Posterior vena cava (tissue), 2 donors: ENCODE results near the gene NOSTRIN. TPM values are rescaled to one million over a fixed set of nuclear protein-coding genes. Genes with fewer than 3 reads are reported as not detected.
"Not testable (repeated sequence)": the region's sequence is repeated elsewhere in the genome, so short reads cannot be mapped to it uniquely, and the experiment has no call there.

ENCODE experiments used
- DNase-seq: peaks from one replicate; pipeline ENCODE4 v3.0.0-alpha.2; 2020; ENCODE audit warnings: low spot score
- intact Hi-C, 2 donors: fragments of 100-400 bp; cut with DNase I; formaldehyde crosslinking; loops; one replicate each; pipeline versions ENCODE4 v1.14.1 to v1.14.2; 2022 to 2023
- total RNA-seq, 2 donors: library from RNA; stranded (reverse); fragmentation: NEBNext Ultra II Directional; extraction: Animal tissue kit (Norgen Biotek cat#: 25700); gene quantifications; one replicate each; pipeline ENCODE4 v1.2.1, GENCODE V29; 2021
- donor health status: DM: yes; HTN: yes; CAD: no.
- donor health status: DM: yes; HTN: yes; CAD: no.

Gene NOSTRIN
- total RNA-seq, 2 donors from 2014 or later: 18.7 to 21.3 TPM

DNA sequence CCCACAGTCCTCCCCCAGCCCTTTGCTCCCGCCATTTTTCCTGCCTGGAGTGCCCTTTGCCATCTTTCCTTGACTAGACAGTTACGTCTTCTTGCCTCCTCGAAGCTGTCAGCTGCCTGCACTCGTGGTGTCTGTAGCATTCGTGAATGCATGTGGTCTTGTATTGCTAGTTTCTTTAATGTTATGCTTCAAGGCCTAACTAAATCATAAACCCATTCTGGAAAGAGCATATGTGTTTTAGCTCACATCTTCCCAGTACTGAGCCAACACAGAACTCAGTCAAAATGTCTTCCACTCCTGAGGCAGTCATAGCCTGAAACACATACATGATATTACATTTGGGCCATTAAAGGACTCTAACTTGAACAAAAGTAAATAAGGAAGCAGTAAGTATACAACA, 52.2 kb downstream of the NOSTRIN start:
- no peak for DNase-seq
- intact Hi-C loops: no loop called here

- DNase-seq: no peak
- intact Hi-C loops: no loop called here
Measured at GRCh38 chr2:168855601-168856000, 53.2 kb downstream of the NOSTRIN start.

DNA sequence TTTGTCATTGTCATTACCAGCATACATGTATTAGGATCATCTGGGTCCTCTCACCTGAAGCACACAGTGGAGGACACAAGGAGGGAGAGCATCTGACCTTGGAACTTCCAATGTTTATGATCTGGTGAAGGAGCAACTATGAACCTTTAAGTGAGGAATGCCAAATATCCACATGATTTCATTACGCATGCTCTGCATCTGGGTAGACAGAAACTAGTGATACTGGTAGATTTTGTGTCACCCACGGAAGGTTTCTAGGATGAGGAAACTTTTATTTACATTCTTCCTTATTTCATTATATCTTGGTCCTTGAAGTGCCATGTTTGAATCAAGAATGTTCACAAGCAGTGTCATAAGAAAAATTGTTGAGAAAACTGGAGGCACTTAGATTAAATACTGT, 55.7 kb downstream of the NOSTRIN start:
- DNase-seq: no peak
- intact Hi-C loops: no loop called here

DNA sequence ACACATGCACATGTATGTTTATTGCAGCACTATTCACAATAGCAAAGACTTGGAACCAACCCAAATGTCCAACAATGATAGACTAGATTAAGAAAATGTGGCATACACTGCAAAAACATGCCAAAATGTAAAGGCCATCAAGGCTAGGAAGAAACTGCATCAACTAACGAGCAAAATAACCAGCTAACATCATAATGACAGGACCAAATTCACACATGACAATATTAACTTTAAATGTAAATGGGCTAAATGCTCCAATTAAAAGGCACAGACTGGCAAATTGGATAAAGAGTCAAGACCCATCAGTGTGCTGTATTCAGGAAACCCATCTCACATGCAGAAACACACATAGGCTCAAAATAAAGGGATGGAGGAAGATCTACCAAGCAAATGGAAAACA, 64.7 kb downstream of the NOSTRIN start:
- DNase-seq, intact Hi-C loops: not testable (repeated sequence)

- intact Hi-C loops, DNase-seq: not testable (repeated sequence)
Measured at GRCh38 chr2:168870369-168870768, 67.9 kb downstream of the NOSTRIN start.

GRCh38 chr2:168870824-168871223, 68.4 kb downstream of the NOSTRIN start:
- intact Hi-C loops, DNase-seq: not testable (repeated sequence)

DNA sequence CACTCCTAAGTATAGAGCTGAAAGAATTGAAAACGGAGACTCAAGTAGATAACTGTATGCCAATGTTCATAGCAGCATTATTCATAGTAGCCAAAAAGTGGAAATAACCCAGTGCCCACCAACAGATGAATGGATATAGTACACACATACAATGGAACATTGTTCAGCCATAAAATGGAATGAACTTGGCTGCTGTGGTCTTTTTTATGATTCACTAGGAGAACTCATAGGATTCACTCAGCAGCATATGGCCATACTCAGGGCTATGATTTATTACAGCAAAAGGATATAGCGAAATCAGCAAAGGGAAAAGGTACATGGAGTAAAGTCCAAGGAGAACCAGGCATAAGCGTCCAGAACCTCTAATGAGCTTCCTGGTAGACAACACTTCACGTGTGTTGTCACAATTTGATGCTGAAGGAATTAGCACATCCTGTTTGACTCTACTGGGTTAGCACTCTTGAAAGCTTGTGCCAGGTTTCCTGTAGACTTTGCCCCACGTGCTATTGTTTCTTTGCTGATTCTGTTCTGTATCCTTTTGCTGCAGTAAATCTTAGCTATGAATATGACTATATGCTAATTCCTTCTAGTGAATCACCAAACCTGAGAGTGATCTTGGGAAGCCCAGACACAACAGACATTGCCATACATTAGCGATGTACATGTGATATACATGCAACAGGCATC, 72.1 kb downstream of the NOSTRIN start:
- intact Hi-C loops: no loop called here
- DNase-seq: no peak

DNA sequence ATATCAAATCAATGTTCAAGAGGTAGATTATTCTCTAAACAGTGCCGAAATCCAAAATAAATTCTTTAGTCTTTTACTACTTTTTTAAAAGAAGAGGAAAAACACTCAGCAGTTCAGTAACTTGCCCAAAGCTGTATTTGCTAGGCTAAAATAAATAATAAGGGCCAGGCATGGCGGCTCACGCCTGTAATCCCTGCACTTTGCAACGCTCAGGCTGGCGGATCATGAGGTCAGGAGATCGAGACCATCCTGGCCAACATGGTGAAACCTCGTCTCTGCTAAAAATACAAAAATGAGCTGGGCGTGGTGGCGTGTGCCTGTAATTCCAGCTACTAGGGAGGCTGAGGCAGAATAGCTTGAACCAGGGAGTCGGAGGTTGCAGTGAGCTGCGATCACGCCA, 79.7 kb downstream of the NOSTRIN start:
- DNase-seq, intact Hi-C loops: not testable (repeated sequence)

GRCh38 chr2:168884975-168885374, 82.5 kb downstream of the NOSTRIN start:
- DNase-seq: no peak
- intact Hi-C loops: no loop called here

DNA sequence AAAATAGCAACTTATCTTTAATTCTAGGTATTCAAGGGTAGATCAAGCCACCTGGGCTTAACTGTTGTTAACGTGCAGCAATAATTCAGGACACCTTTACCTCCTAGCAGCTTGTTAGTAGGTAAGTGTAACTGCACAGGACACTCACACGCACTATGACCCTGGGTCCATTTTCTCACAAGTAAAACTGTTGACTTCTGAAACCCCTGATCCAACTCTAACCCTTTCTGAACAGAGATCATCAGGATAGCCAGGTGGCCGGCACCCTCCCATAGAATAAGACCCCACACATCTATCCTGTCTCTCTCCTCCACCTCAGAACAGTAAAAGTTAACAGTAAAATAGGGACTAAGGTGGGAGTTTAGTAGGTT, 87.2 kb downstream of the NOSTRIN start:
- intact Hi-C loops: no loop called here
- DNase-seq: no peak

DNA sequence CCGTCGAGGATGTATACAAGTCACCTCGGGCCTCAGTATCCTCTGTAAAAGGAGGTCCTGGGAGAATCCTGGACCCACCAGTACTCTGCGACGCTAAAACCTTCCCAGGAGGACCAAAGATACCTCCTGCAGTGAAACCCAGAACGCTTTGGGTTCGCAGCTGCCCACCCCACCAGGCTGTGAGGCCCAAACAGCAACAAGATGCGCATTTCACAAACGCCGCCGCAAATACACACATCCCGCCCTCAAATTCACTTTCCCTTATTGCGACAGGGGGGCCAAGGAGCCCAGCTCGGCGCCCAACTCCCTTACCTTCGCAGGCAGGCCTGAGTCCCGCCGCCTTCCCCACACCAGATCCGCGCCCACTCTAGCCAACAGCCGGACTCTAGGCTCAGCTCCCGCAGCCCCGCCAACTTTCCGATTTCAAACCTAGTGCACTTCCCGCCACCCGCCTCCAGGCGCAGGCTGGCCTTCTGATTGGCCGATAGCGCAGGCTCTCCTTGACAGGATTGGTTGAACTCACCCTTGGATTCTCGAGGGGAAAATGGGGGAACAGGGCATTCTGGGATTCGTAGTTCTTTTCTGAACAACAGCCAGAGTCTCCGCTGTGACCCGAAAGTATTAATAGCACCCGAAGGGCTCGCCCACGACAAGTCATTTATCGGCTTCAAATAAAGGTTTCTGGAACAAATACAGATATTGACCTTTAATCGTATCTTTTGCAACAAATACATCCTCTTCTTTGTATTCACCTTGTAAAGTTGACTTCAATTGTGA, 87.8 kb downstream of the NOSTRIN start, which contains the start of gene SPC25:
Gene SPC25, minus strand, starts transcription at position 425 of the 777 bp plus-strand sequence. CDS start 911 bp downstream, outside the sequence.
- DNase-seq: peak; percentile 95
- intact Hi-C loops: no loop called here

DNA sequence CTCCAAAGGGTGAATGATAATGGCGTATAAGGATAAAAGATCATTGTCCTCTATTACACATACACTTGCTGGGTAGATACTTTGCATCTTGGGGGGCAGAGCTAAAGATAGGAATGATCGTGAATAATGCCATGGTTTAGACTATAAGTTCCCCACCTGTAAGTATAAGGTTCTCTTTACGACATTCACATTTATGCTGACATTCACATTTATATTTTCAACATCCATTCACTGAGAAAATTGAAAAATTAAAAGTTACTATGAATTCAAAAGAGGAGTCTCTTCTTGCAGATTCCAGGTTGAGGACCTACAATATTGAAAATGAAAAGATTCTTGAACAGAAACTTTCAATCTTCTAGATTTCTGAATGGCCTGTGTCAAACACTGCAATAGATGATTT, 89.9 kb downstream of the NOSTRIN start:
- intact Hi-C loops: no loop called here
- DNase-seq: no peak

- intact Hi-C loops: no loop called here
- DNase-seq: no peak
Measured at GRCh38 chr2:168894101-168894500, 91.7 kb downstream of the NOSTRIN start.

- intact Hi-C loops: no loop called here
- no peak for DNase-seq
Measured at GRCh38 chr2:168894720-168895119, 92.3 kb downstream of the NOSTRIN start.

GRCh38 chr2:168895771-168896170, 93.3 kb downstream of the NOSTRIN start:
- DNase-seq: no peak
- intact Hi-C loops: no loop called here

DNA sequence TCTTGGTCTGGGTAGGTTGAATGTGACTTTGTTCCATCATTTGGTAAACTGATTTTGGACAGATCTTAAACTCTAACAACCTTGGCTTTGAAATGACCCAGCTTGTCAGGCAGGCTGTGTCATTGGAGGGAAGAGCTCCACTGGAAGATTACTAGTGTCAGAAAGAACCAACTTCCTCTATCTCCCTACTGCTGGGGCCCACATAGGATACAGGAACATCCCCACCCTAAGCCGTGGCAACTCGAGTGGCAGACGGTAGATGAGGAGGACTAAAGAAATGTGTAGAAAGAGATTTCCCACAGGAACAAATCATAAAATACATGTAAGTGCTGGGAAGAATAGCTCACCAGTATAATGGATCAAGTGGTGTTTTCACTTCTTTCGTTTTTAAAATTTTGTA, 94.3 kb downstream of the NOSTRIN start:
- DNase-seq: no peak
- intact Hi-C loops: no loop called here

DNA sequence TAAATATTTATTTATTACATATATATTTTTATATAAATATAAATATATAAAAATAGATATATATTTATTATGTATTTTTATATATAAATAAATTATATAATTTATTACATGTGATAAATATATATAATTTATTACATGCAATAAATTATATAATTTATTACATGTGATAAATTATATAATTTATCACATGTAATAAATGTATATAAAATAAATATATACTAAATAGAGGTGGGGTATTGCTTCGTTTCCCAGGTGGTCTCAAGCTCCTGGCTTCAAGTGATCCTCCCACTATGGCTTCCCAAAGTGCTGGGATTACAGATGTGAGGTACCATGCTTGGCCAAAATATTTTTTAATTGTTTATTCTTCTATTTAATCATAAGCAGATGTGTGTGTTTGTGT, 95.0 kb downstream of the NOSTRIN start:
- DNase-seq: no peak
- intact Hi-C loops: no loop called here

GRCh38 chr2:168901003-168901402, 98.6 kb downstream of the NOSTRIN start, which contains the start of gene G6PC2:
Gene G6PC2 (plus strand): TSS chr2:168901291. CDS start chr2:168901332, 41 bp downstream.
- DNase-seq: no peak
- intact Hi-C loops: no loop called here

DNA sequence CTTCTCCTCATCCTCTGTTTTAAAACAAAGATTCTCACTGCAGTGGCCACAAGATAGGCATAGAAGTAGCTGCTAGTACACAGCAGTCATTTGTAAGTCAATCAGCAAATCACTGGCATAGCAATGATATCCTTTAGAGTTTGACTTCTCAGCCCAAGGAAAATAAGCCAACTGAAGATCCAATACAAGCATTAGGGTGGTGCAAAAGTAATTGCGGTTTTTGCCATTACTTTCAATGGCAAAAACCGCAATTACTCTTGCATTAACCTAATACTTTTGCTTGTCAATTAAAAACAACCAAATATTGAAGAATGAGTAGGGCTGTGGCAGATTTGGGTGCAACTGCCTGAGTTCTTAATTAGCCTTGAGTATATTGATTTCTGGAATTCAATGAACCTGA, 101.5 kb downstream of the NOSTRIN start:
- intact Hi-C loops: no loop called here
- no peak for DNase-seq

DNA sequence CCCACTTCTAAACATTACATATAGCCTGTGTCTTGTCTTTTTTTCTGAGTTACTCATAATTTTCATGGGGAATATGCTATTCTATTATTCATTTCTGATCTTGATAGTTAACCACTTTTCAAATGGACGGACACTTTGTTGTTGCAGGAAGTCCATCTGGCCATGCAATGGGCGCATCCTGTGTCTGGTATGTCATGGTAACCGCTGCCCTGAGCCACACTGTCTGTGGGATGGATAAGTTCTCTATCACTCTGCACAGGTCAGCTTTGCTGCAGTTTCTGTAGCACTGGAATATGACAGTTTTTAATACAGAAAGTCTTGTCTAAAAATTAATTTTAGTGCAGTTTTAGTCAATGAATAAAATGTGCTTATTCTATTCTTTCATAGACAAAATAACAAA, 101.9 kb downstream of the NOSTRIN start:
- DNase-seq: no peak
- intact Hi-C loops: no loop called here
